OCI-LY7 (cell line): ENCODE results near the gene TMEM135.

Experiments used
- CTCF ChIP-seq: fragments of 200-600 bp; sonication (generic); conservative IDR thresholded peaks from 2 replicates; pipeline ENCODE4 v1.5.1; 2014; ENCODE audit warnings: mild to moderate bottlenecking, antibody characterized with exemption, low read length, moderate library complexity, mixed read lengths
- EZH2phosphoT487 ChIP-seq: fragments of 200-600 bp; sonication (generic); IDR thresholded peaks from 2 replicates; pipeline ENCODE4 v1.6.1; 2018; ENCODE audit warnings: low read depth, borderline replicate concordance, mild to moderate bottlenecking, mixed run types, antibody characterized with exemption, low read length, moderate library complexity, mixed read lengths

GRCh38 chr11:87015645-87016044 lies 22.1 kb upstream of the TMEM135 start:
- no peak for TF ChIP-seq CTCF
- no peak for TF ChIP-seq EZH2phosphoT487
